Kidney (tissue), 14 donors: ENCODE data around the gene SPEN. TPM values are rescaled to one million over a fixed set of nuclear protein-coding genes. Genes with fewer than 3 reads are reported as not detected.
A peak's percentile ranks its signal among the peaks of the same experiment; 100 is the strongest.

Source experiments
- DNase-seq, 5 donors: peaks; one replicate each; pipeline ENCODE4 v3.0.0-alpha.2; 2013 to 2020
- FAIRE-seq: peaks from 2 replicates; lab custom pipeline; 2012; peaks lifted over from hg19 to GRCh38; lab: Jason Lieb, UNC
- H3K27ac ChIP-seq, 2 donors: one replicate each; pipeline ENCODE4 v1.7.0; 2013; ENCODE audit warnings: low read depth in 2 of 2, low read length in 2 of 2, inconsistent platforms in 1 of 2
- H3K27me3 ChIP-seq: one replicate; pipeline ENCODE4 v1.7.1; 2013; ENCODE audit warnings: low read length, inconsistent platforms; ENCODE audit not compliant: control insufficient read depth, insufficient read depth
- H3K36me3 ChIP-seq, 3 donors: one replicate each; pipeline versions ENCODE4 v1.7.0 to v1.7.1; 2013; ENCODE audit warnings: low read length in 3 of 3, control low read depth in 1 of 3, inconsistent platforms in 1 of 3; ENCODE audit not compliant: insufficient read depth in 3 of 3, control insufficient read depth in 2 of 3
- H3K4me1 ChIP-seq, 3 donors: one replicate each; pipeline versions ENCODE4 v1.7.0 to v1.7.1; 2013; ENCODE audit warnings: low read length in 3 of 3, inconsistent platforms in 1 of 3, low read depth in 1 of 3; ENCODE audit not compliant: control insufficient read depth in 2 of 3, insufficient read depth in 2 of 3
- H3K4me3 ChIP-seq, 3 donors: one replicate each; pipeline versions ENCODE4 v1.7.0 to v1.8.1; 2013; ENCODE audit warnings: low read length in 3 of 3, control low read depth in 1 of 3, inconsistent platforms in 1 of 3
- H3K9ac ChIP-seq, 3 donors: one replicate each; pipeline versions ENCODE4 v1.7.0 to v1.7.1; 2013; ENCODE audit warnings: low read length in 3 of 3, control low read depth in 1 of 3, inconsistent platforms in 1 of 3
- H3K9me3 ChIP-seq, 3 donors: one replicate each; pipeline versions ENCODE4 v1.7.0 to v1.7.1; 2013; ENCODE audit warnings: low read length in 3 of 3, control low read depth in 1 of 3, inconsistent platforms in 1 of 3; ENCODE audit not compliant: control insufficient read depth in 2 of 3, insufficient read depth in 1 of 3
- intact Hi-C: fragments of 100-400 bp; cut with DNase I; formaldehyde crosslinking; loops from one replicate; pipeline ENCODE4 v1.11.1; 2022
- polyA plus RNA-seq: library from polyadenylated mRNA; stranded (reverse); fragments of 350-450 nt; fragmentation: Illumina TruSeq; extraction: RNeasy Lipid Tissue Mini Kit (QIAGEN cat#74804); gene quantifications from one replicate; pipeline ENCODE4 v1.2.3, GENCODE V29; 2014; ENCODE audit warnings: low read depth, low replicate concordance; ENCODE audit not compliant: insufficient read depth
- total RNA-seq: library from RNA; stranded (reverse); fragmentation: NEBNext Ultra II Directional; extraction: Animal tissue kit (Norgen Biotek cat#: 25700); gene quantifications from one replicate; pipeline ENCODE4 v1.2.1, GENCODE V29; 2021
- TF ChIP-seq, protein P1 (sequence below): IDR thresholded peaks from 3 replicates; pipeline ENCODE4 v1.5.1; 2012; ENCODE audit warnings: mild to moderate bottlenecking, moderate library complexity, borderline replicate concordance; ENCODE audit not compliant: insufficient read depth; ENCODE audit errors: extremely low read depth
- donor health status: control.
- donor health status: control.
- donor health status: control.
- donor health status: control.
- donor health status: control.
- donor health status: DM: yes; HTN: yes; CAD: no.
- donor health status: Normal renal cell carcinoma (clear cell type).

SPEN gene
- total and polyA plus RNA-seq, 2 donors from 2014 or later: 9.4 to 70.7 TPM

DNA sequence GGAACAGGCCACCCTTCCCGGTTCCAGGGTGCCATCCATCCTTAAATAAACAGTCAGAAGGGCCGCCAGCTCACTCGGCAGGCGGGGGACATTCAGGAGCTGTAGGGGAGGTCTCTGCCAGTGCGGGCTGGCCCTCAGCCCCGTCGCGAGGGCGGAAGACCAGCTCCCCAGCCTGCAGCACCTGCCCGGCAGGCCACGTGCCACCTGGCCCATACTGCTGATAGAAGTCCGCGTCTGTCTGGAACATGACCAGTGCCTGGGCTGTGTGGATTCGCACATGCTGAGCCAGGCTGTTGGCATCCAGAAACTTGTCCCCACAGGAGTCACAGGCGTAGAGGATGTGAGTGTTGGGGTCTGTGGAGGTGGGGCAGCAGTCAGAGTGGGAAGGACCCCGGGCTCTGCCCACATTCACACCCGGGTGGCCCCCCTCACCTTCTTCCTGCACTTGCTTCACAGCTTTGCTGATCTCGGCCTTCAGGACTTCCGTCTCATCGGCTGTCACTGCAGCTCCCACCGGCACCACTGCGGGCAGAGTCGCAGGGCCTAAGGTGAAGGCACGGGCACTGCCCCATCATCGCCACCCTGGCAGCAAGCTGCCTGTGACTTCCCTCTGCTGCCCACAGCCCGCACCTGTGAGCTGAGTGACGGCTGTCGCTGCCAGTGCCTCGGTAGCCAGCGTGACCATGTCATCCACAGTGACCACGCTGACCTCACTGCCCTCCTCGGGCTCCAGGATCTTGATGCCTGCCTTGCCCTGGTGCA, 94.6 kb downstream of the SPEN start:
- intact Hi-C loops: no loop called here
- FAIRE-seq: no peak
- no peak overlapping the region for H3K4me3 ChIP-seq
- peaks cover 5 to 66% (median 30%) of the 10 kb centered on the region in 3 donors for H3K36me3 ChIP-seq
- TF ChIP-seq, protein P1, sequence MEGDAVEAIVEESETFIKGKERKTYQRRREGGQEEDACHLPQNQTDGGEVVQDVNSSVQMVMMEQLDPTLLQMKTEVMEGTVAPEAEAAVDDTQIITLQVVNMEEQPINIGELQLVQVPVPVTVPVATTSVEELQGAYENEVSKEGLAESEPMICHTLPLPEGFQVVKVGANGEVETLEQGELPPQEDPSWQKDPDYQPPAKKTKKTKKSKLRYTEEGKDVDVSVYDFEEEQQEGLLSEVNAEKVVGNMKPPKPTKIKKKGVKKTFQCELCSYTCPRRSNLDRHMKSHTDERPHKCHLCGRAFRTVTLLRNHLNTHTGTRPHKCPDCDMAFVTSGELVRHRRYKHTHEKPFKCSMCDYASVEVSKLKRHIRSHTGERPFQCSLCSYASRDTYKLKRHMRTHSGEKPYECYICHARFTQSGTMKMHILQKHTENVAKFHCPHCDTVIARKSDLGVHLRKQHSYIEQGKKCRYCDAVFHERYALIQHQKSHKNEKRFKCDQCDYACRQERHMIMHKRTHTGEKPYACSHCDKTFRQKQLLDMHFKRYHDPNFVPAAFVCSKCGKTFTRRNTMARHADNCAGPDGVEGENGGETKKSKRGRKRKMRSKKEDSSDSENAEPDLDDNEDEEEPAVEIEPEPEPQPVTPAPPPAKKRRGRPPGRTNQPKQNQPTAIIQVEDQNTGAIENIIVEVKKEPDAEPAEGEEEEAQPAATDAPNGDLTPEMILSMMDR: no peak
- H3K4me1 ChIP-seq: peaks cover 0 to 7% (median 5%) of the 10 kb centered on the region in 3 donors
- no peak overlapping the region for H3K9ac ChIP-seq
- no peaks in the 10 kb centered on the region for H3K9me3 ChIP-seq
- peak in 1 of 5 donors; percentile 32 for DNase-seq
- no peak overlapping the region for H3K27ac ChIP-seq
- no peaks in the 10 kb centered on the region for H3K27me3 ChIP-seq

DNA sequence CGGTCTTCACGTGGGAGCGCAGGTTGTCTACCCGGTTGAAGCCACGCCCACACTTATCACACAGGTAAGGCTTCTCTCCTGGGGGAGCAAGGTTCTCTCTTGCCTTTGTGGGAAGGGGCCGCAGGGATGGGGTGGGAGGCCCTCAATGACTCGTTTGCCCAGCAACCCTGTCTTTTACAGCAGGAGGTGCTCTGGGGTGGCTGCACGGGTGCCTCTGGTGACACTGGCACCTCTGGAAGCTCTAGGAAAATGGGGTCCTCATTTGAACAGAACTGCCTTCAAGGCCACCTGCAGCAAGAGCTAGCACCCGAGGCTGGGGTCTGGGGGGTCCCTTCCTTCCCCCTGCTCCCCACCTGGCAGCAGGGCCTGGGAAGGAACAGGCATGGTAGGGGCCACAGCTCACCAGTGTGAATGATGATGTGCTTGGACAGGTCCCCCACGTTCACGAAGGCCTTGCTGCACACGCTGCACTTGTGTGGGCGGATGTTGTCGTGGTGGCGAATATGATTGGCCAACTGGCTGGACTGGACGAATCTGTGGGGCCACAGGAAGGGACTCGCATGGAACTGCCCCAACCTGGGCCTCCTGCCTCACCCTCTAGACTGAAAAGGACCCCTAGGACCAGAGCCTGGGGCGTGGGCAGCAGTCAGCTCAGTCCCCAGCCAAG, 95.3 kb downstream of the SPEN start:
- no peak overlapping the region for H3K27ac ChIP-seq

DNA sequence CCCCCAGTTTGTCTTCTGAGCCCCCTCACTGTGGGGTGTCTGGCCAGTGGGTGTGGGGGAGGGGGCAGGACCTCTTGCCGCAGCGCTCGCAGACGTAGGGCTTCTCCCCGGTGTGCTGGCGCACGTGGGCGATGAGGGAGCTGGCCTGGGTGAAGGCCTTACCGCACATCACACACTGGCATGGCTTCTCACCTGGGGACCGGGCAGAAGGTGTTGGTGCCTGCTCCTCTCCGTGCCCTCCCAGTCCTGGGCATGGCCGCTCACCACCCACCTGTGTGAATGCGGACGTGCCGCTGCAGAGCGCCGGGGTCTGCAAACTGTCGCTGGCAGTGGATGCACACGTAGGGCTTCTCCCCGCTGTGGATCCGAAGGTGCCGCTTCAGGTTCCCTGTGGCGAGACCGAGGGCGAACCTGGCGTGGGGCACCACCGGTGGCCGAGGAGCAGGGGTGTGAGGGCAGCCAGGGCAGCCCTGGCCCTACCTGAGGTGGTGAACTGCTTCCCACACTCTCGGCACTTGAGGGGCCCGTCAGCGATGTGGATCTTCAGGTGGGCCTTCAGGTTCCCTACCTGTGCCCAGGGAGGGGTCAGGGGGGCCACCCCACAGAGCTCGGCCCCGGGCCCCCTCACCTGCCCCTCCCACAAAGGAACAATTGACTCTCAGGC, 96.0 kb downstream of the SPEN start:
- Histone ChIP-seq H3K4me1 (peaks cover 0 to 16% (median 7%) of the 10 kb centered on the region in 3 donors), H3K27ac (no peak overlapping the region), H3K9me3 (no peaks in the 10 kb centered on the region), H3K27me3 (no peaks in the 10 kb centered on the region), H3K9ac (no peak overlapping the region), H3K4me3 (no peak overlapping the region), H3K36me3 (peaks cover 7 to 66% (median 28%) of the 10 kb centered on the region in 3 donors)
- intact Hi-C loops: no loop called here
- TF ChIP-seq, protein P1: no peak
- DNase-seq: no peak
- no peak for FAIRE-seq

More for the DNA sequence above, 95.3 kb downstream of the SPEN start:
- Histone ChIP-seq H3K4me1 (peaks cover 0 to 9% (median 7%) of the 10 kb centered on the region in 3 donors), H3K9me3 (no peaks in the 10 kb centered on the region), H3K9ac (no peak overlapping the region), H3K27me3 (no peaks in the 10 kb centered on the region), H3K4me3 (no peak overlapping the region), H3K36me3 (peaks cover 7 to 67% (median 30%) of the 10 kb centered on the region in 3 donors)
- TF ChIP-seq, protein P1: no peak
- DNase-seq (peak in 1 of 5 donors; percentile 34), FAIRE-seq (no peak)
- intact Hi-C loops: no loop called here
